ENCODE data around the gene RFTN1. TPM values are rescaled to one million over a fixed set of nuclear protein-coding genes. Genes with fewer than 3 reads are reported as not detected.

Gene RFTN1
- total RNA-seq, 1 donor from 2014 or later = 41.8 TPM

- Mint-ChIP-seq H3K4me3 (ENCODE audit: unreplicated experiment) (peak overlapping the region; percentile 17), H3K36me3 (ENCODE audit: low read depth, unreplicated experiment) (no peaks in the 10 kb centered on the region), H3K27me3 (ENCODE audit: unreplicated experiment) (peaks cover 3% of the 10 kb centered on the region), H3K27ac (ENCODE audit: unreplicated experiment) (no peak overlapping the region), H3K9me3 (ENCODE audit: unreplicated experiment) (no peaks in the 10 kb centered on the region), H3K4me1 (ENCODE audit: unreplicated experiment) (peaks cover 10% of the 10 kb centered on the region)
- TF ChIP-seq CTCF (IDR thresholded peaks at IDR 0.05; ENCODE audit: unreplicated experiment) = no peak
- DNase-seq (ENCODE audit: low spot score) = no peak
Observed at GRCh38 chr3:16551342-16551976, 38.0 kb upstream of the RFTN1 start.

GRCh38 chr3:16550676-16551341, 37.3 kb upstream of the RFTN1 start:
- Mint-ChIP-seq H3K4me1 (ENCODE audit: unreplicated experiment) (peaks cover 14% of the 10 kb centered on the region), H3K4me3 (ENCODE audit: unreplicated experiment) (no peak overlapping the region), H3K36me3 (ENCODE audit: low read depth, unreplicated experiment) (no peaks in the 10 kb centered on the region), H3K27ac (ENCODE audit: unreplicated experiment) (peak overlapping the region; percentile 68), H3K27me3 (ENCODE audit: unreplicated experiment) (peaks cover 5% of the 10 kb centered on the region), H3K9me3 (ENCODE audit: unreplicated experiment) (no peaks in the 10 kb centered on the region)
- peak; percentile 68 for TF ChIP-seq CTCF (IDR thresholded peaks at IDR 0.05; ENCODE audit: unreplicated experiment)
- DNase-seq (ENCODE audit: low spot score) = peak; percentile 85

GRCh38 chr3:16550305-16550675, 36.8 kb upstream of the RFTN1 start:
- Mint-ChIP-seq H3K27me3 (ENCODE audit: unreplicated experiment) (peaks cover 2% of the 10 kb centered on the region), H3K9me3 (ENCODE audit: unreplicated experiment) (no peaks in the 10 kb centered on the region), H3K4me3 (ENCODE audit: unreplicated experiment) (no peak overlapping the region), H3K36me3 (ENCODE audit: low read depth, unreplicated experiment) (no peaks in the 10 kb centered on the region), H3K4me1 (ENCODE audit: unreplicated experiment) (peaks cover 19% of the 10 kb centered on the region), H3K27ac (ENCODE audit: unreplicated experiment) (peak overlapping the region; percentile 68)
- DNase-seq (ENCODE audit: low spot score) = peak; percentile 30
- no peak for TF ChIP-seq CTCF (IDR thresholded peaks at IDR 0.05; ENCODE audit: unreplicated experiment)

GRCh38 chr3:16548721-16549120, 35.2 kb upstream of the RFTN1 start:
- H3K27me3 Mint-ChIP-seq (ENCODE audit: unreplicated experiment) = peaks cover 1% of the 10 kb centered on the region

More at GRCh38 chr3:16548721-16549120, 35.2 kb upstream of the RFTN1 start:
- Mint-ChIP-seq H3K36me3 (ENCODE audit: low read depth, unreplicated experiment) (no peaks in the 10 kb centered on the region), H3K4me3 (ENCODE audit: unreplicated experiment) (no peak overlapping the region), H3K27ac (ENCODE audit: unreplicated experiment) (no peak overlapping the region), H3K9me3 (ENCODE audit: unreplicated experiment) (no peaks in the 10 kb centered on the region), H3K4me1 (ENCODE audit: unreplicated experiment) (peaks cover 32% of the 10 kb centered on the region)
- no peak for TF ChIP-seq CTCF (IDR thresholded peaks at IDR 0.05; ENCODE audit: unreplicated experiment)
- no peak for DNase-seq (ENCODE audit: low spot score)
